GM12865 (cell line): ENCODE measurements around the gene PAEP.

ENCODE experiments used
- DNase-seq: peaks from one replicate; pipeline ENCODE4 v3.0.0; 2010; ENCODE audit warnings: low read depth
- H3K4me3 ChIP-seq: 2 replicates; pipeline ENCODE4 v1.5.1; 2011; ENCODE audit warnings: mild to moderate bottlenecking, low read depth, low read length, control low read depth
- TF ChIP-seq, protein P1 (sequence below): IDR thresholded peaks from 2 replicates; pipeline ENCODE4 v1.5.1; 2011; ENCODE audit warnings: low read length, control low read depth, low read depth, inconsistent platforms; ENCODE audit not compliant: insufficient read depth; ENCODE audit errors: missing control alignments

Gene PAEP

DNA sequence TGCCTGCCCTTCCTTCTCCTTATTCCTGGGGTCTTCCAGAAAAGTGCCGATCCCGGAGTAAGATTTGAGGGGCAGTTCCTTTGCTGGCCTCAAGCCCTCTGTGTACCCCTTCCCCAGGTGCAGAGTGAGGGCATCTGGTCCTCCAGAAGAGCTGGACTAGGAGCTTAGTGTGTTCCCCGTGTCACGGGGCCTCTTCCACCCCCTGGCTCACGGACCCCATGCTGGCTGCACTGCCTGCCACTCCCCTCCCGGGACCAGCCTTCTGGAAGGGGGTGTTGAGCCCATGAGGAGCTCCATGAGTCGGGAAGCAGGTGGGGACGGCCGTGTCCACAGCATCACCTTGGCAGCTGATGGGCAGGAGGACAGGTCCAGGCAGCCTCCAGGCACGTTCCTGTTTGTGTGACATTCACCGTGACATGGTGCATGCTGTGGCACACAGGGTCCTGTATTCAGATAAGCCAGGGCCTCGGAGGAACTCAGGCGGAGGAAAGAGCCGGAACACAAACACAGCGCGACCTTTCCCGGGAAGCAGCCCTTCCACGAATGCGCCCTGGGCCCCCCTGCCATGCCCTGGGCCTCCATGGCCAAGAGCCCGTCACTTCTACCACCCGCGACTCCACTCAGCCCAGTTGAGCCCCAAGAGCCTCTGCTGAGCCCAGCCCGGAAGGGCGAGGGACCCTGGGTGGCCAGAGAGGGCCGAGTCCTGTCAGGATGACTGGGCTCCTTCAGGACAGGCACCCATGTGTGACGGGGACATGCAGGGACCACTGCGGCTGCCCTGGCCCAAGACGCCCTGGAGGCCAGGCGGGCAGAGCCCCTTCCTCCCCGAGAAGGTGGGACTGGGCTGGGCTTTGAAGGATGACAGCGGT, 46.2 kb upstream of the PAEP start:
- H3K4me3 ChIP-seq, result no peak overlapping the region
- no peak for DNase-seq
- TF ChIP-seq, protein P1, sequence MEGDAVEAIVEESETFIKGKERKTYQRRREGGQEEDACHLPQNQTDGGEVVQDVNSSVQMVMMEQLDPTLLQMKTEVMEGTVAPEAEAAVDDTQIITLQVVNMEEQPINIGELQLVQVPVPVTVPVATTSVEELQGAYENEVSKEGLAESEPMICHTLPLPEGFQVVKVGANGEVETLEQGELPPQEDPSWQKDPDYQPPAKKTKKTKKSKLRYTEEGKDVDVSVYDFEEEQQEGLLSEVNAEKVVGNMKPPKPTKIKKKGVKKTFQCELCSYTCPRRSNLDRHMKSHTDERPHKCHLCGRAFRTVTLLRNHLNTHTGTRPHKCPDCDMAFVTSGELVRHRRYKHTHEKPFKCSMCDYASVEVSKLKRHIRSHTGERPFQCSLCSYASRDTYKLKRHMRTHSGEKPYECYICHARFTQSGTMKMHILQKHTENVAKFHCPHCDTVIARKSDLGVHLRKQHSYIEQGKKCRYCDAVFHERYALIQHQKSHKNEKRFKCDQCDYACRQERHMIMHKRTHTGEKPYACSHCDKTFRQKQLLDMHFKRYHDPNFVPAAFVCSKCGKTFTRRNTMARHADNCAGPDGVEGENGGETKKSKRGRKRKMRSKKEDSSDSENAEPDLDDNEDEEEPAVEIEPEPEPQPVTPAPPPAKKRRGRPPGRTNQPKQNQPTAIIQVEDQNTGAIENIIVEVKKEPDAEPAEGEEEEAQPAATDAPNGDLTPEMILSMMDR, result no peak

DNA sequence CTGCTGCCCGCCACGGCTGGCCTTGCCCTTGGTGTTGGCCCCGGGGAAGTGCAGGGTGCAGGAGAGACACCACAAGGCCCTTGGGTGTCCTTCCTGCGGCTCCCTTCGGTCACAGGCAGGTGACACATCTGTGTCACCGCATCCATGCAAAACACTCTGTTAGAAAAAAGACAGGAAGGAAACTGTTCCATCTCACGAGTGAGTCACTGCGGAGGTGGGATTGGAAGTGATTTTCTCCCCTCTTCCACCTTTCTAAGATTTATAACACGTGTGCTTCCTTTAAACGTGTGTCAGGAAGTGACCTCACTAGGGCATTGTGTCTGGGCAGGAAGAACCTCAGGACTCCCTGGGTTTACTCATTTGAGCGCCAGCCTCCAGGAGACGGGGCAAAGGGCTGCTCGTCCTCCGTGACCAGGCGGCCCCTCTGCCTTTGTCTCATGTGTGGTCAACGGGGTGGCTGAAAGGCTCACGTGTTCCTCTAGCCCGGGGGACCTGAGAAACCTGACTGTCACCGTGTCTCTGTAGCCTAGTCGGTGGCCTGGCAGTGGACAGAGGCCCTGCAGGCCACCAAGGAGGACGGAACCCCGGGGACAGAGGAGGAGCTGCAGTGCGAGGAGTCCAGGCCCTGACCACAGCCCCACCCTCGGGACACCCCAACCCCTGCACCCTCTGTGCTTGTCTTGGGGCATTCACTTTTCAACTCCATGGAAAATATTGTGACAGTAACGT, 45.3 kb upstream of the PAEP start:
- no peak overlapping the region for H3K4me3 ChIP-seq
- TF ChIP-seq, protein P1, result no peak
- DNase-seq, result no peak

DNA sequence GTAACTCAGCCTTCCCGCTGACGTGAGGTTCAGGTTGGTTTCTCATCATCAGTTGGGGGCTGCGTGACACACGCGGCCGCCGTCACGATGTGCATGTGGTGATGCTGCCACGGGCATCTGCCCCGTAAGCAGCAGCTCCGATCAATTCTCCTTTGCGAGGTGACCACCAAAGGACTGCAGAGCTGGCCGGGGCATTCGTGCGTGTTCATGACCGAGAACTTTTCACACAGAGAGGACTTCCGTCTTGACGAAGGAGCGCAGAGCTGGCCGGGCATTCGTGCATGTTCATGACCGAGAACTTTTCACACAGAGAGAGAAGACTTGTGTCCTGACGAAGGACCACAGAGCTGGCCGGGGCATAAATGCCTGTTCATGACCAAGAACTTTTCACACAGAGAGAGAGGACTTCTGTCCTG, 44.1 kb upstream of the PAEP start:
- no peak for DNase-seq
- TF ChIP-seq, protein P1, result no peak
- no peak overlapping the region for H3K4me3 ChIP-seq

DNA sequence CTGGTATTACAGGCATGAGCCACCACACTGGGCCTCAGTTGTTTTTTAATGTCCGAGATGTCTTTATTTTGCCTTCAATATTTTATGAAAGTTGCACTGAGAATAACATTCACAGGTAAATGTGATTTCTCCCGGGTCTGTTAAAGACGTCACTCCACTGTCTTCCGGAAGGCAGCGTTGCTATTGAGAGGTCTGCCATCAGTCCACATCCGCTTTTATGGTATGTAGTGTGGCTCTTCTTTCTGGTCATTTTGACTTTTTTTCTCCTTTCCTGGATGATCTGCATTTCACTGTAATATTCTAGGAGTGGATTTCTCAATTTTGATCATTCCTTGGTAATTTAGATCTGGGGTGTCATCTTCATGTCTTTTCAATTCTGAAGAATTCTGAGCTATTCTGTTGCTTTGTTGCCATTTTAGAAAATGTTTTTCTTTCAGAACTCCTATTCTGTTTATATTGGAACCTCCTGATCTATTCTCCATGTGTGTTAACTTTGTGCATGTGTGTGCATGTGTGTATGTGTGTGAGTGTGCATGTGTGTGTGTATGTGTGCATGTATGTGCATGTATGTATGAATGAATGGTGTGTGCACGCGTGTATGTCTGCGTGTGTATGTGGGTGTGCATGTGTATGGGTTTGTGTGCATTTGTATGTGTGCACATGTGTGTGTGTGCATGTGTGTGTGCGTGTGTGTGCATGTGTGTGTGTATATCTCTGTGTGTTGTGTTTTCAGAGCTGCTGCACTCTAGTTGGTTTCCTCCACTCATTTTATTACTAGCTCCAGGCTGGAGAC, 42.2 kb upstream of the PAEP start:
- no peak for DNase-seq

DNA sequence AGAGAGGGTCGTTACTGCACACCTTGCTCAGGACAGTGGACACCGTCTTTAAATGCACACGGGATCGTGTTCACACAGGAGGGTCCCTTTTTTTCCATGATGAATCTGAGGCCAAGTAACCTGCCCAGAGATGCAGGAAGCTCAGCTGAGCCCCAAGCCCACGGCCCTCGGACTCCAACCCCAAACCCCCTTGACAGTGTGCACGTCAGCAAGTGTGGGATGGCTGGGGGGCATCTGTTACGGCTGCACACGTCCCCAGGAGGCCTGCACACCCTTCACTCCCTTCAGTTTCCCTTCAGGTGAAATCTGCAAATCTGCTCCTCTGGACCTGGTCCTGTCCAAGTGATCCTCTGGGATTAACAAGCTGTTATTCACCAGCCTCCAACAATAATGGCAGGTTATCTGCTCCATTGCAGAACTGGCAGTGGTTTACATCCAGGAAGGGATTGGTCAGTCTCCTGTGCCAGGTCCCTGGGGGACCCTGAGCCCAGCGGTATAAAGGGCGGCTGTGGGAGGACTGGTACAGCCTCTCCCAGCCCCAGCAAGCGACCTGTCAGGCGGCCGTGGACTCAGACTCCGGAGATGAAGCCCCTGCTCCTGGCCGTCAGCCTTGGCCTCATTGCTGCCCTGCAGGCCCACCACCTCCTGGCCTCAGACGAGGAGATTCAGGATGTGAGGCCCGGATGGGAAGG, 40.5 kb upstream of the PAEP start, which contains the start of gene LCN1:
Gene LCN1, plus strand, starts transcription at position 525 of the 692 bp plus-strand sequence. Its CDS starts 58 bp downstream, at position 583.
- H3K4me3 ChIP-seq, result no peak within 1 kb of the TSS
- TF ChIP-seq, protein P1, result no peak
- DNase-seq, result no peak

More for the DNA sequence above, 42.2 kb upstream of the PAEP start:
- H3K4me3 ChIP-seq, result no peak overlapping the region
- TF ChIP-seq, protein P1, result no peak

DNA sequence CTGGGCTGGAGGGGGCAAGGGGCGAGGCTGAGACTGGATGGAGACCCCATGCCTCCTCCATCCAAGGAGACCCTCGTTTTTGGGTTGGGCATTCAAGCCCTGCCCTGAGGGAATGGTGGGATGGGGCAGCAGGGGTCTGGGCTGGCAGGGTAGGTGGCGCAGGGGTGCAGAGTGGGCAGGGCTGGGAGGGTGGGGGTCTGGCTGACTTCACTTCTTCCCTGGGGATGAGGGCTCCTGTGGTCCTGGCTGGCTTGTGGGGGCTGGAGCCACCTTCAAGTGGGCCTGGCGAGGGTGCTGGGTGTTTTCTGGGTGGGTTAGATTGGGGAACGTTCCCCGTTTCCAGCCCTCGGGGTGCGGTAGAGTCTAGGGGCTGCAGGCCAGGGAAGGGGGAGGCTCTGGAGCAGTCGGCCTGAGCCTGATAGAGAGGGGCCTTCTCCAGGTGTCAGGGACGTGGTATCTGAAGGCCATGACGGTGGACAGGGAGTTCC, 39.9 kb upstream of the PAEP start:
- DNase-seq, result no peak
- no peak overlapping the region for H3K4me3 ChIP-seq
- TF ChIP-seq, protein P1, result no peak
